Left ventricle myocardium inferior (tissue), 1 donor: Measurements from ENCODE around the gene MAP3K10. TPM values are rescaled to one million over a fixed set of nuclear protein-coding genes. Genes with fewer than 3 reads are reported as not detected.

Experiments
- DNase-seq: peaks from one replicate; pipeline ENCODE4 v3.0.0-alpha.2; 2020
- H3K27ac ChIP-seq: fragments of 200-600 bp; replicated peaks from 2 replicates; pipeline ENCODE4 v1.8.0; 2021
- H3K27me3 ChIP-seq: fragments of 200-600 bp; 2 replicates; pipeline ENCODE4 v1.8.0; 2021; ENCODE audit warnings: low read depth
- H3K36me3 ChIP-seq: fragments of 200-600 bp; 2 replicates; pipeline ENCODE4 v1.8.0; 2021
- H3K4me1 ChIP-seq: fragments of 200-600 bp; 2 replicates; pipeline ENCODE4 v1.8.0; 2021
- H3K4me3 ChIP-seq: fragments of 200-600 bp; 2 replicates; pipeline ENCODE4 v1.8.0; 2021; ENCODE audit warnings: mild to moderate bottlenecking, moderate library complexity
- H3K9me3 ChIP-seq: fragments of 200-600 bp; replicated peaks from 2 replicates; pipeline ENCODE4 v1.8.0; 2021
- intact Hi-C: fragments of 100-400 bp; cut with micrococcal nuclease; formaldehyde crosslinking; loops from one replicate; pipeline ENCODE4 v1.11.0; 2022
- total RNA-seq: library from RNA; stranded (reverse); fragmentation: NEBNext Ultra II Directional; extraction: Animal tissue kit (Norgen Biotek cat#: 25700); gene quantifications from one replicate; pipeline ENCODE4 v1.2.1, GENCODE V29; 2021
- TF ChIP-seq, protein P1 (sequence below): fragments of 200-600 bp; IDR thresholded peaks from 2 replicates; pipeline ENCODE4 v1.8.0; 2021; ENCODE audit warnings: antibody characterized with exemption, mild to moderate bottlenecking, borderline replicate concordance
- donor health status: DM: no; HTN: yes; CAD: no; lungs with severe emphysema.

The MAP3K10 gene
- total RNA-seq, 1 donor from 2014 or later = 17.1 TPM

DNA sequence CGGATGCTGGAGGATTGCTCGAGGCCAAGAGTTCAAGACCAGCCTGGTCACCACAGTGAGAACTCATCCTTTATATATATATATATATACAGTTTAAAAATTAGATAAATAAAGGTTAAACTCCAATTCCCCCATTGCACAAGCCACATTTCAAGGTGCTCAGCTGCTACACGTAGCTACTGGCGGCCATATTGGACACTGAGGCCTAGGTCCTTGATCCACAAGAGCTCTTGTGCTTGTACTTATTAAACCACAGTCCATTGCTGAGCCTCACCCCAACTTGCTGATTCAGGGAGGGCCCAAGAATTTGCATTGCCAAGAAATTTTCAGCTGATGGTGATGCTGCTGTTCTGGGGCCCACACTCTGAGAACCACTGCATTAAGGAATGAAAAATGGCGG lies 17.4 kb downstream of the MAP3K10 start:
- Histone ChIP-seq H3K36me3 (peaks cover 71% of the 10 kb centered on the region), H3K27me3 (no peaks in the 10 kb centered on the region)
- intact Hi-C loops = no loop called here

DNA sequence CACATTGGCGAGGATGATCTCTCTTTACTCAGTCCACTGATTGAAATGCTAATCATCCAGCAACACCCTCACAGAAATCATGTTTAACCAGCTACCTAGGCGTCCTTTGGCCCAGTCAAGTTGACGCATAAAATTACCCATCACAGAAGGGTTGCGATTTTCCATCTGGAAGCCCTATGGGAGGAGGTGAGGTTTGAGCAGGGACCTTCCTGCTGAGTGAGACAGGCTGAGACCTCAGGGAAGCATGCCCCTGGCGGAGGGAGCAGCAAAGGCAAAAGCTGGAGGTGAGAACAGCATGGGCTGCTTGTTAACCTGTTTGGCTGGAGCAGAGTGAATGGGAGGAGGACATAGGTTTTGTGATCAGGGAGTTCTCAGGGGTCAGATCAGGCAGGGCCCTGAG lies 19.7 kb downstream of the MAP3K10 start:
- H3K36me3 ChIP-seq = peaks cover 50% of the 10 kb centered on the region
- H3K27me3 ChIP-seq = peaks cover 5% of the 10 kb centered on the region
- H3K4me1 ChIP-seq = no peaks in the 10 kb centered on the region
- H3K9me3 ChIP-seq = no peaks in the 10 kb centered on the region
- H3K4me3 ChIP-seq = no peak overlapping the region
- DNase-seq = no peak
- no peak overlapping the region for H3K27ac ChIP-seq
- intact Hi-C loops = no loop called here
- TF ChIP-seq, protein P1, sequence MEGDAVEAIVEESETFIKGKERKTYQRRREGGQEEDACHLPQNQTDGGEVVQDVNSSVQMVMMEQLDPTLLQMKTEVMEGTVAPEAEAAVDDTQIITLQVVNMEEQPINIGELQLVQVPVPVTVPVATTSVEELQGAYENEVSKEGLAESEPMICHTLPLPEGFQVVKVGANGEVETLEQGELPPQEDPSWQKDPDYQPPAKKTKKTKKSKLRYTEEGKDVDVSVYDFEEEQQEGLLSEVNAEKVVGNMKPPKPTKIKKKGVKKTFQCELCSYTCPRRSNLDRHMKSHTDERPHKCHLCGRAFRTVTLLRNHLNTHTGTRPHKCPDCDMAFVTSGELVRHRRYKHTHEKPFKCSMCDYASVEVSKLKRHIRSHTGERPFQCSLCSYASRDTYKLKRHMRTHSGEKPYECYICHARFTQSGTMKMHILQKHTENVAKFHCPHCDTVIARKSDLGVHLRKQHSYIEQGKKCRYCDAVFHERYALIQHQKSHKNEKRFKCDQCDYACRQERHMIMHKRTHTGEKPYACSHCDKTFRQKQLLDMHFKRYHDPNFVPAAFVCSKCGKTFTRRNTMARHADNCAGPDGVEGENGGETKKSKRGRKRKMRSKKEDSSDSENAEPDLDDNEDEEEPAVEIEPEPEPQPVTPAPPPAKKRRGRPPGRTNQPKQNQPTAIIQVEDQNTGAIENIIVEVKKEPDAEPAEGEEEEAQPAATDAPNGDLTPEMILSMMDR = no peak

More for the DNA sequence above, 17.4 kb downstream of the MAP3K10 start:
- H3K4me1 ChIP-seq = no peaks in the 10 kb centered on the region
- H3K9me3 ChIP-seq = peaks cover 8% of the 10 kb centered on the region
- no peak overlapping the region for H3K4me3 ChIP-seq
- TF ChIP-seq, protein P1 = no peak
- no peak for DNase-seq
- H3K27ac ChIP-seq = no peak overlapping the region

DNA sequence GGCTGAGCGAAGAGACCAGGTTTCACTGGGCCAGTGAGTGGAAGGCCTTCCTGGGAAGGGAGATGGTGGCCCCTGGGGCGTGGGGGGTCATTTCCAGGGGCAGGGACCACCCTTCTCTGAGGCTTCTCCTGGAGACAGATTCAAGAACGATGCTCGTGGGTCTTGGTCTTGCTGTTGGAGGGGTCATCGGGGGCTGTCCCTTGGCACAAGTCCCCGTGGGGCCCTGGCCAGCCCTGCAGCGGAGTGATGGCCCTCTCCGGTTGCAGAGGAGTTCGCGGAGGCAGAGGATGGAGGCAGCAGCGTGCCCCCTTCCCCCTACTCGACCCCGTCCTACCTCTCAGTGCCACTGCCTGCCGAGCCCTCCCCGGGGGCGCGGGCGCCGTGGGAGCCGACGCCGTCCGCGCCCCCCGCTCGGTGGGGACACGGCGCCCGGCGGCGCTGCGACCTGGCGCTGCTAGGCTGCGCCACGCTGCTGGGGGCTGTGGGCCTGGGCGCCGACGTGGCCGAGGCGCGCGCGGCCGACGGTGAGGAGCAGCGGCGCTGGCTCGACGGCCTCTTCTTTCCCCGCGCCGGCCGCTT lies 22.1 kb downstream of the MAP3K10 start:
- no peak for DNase-seq
- TF ChIP-seq, protein P1 = no peak
- Histone ChIP-seq H3K27ac (no peak overlapping the region), H3K36me3 (peaks cover 46% of the 10 kb centered on the region), H3K27me3 (peaks cover 30% of the 10 kb centered on the region), H3K9me3 (no peaks in the 10 kb centered on the region), H3K4me3 (no peak overlapping the region), H3K4me1 (peaks cover 7% of the 10 kb centered on the region)
- intact Hi-C loops = no loop called here

DNA sequence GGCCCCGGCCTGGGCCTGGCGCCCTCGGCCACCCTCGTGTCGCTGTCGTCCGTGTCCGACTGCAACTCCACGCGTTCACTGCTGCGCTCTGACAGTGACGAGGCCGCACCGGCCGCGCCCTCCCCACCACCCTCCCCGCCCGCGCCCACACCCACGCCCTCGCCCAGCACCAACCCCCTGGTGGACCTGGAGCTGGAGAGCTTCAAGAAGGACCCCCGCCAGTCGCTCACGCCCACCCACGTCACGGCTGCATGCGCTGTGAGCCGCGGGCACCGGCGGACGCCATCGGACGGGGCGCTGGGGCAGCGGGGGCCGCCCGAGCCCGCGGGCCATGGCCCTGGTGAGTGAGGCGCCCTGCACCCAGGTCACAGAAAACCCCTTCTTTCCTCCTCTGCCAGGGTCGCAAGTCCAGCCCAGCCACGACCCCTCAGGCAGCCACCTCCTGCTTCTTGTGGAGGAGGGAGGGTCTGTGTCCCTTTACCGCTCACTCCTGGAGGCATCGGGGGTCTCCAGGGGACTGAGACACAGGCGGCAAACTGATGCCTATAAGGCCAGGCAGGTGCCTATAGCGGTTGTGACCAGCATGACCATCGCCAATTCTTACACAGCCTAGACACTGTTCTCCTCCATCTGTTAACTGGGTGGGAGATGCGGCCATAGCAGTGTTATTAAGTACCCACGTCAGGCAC lies 22.8 kb downstream of the MAP3K10 start:
- Histone ChIP-seq H3K4me1 (peaks cover 7% of the 10 kb centered on the region), H3K36me3 (peaks cover 40% of the 10 kb centered on the region), H3K9me3 (no peaks in the 10 kb centered on the region), H3K27me3 (peaks cover 36% of the 10 kb centered on the region), H3K27ac (no peak overlapping the region), H3K4me3 (no peak overlapping the region)
- TF ChIP-seq, protein P1 = no peak
- DNase-seq = no peak
- intact Hi-C loops = no loop called here

DNA sequence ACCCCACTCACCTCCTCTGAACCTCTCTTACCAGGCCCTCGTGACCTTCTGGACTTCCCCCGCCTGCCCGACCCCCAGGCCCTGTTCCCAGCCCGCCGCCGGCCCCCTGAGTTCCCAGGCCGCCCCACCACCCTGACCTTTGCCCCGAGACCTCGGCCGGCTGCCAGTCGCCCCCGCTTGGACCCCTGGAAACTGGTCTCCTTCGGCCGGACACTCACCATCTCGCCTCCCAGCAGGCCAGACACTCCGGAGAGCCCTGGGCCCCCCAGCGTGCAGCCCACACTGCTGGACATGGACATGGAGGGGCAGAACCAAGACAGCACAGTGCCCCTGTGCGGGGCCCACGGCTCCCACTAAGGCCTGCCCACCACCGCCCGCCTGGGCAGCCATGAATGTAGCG lies 23.7 kb downstream of the MAP3K10 start:
- DNase-seq = no peak
- Histone ChIP-seq H3K4me3 (no peak overlapping the region), H3K4me1 (peaks cover 7% of the 10 kb centered on the region), H3K27me3 (peaks cover 46% of the 10 kb centered on the region), H3K9me3 (no peaks in the 10 kb centered on the region), H3K36me3 (peaks cover 30% of the 10 kb centered on the region), H3K27ac (no peak overlapping the region)
- TF ChIP-seq, protein P1 = no peak
- intact Hi-C loops = no loop called here
